PC-9 (cell line): ENCODE data around the gene TTC27. TPM values are rescaled to one million over a fixed set of nuclear protein-coding genes. Genes with fewer than 3 reads are reported as not detected.

Experiments
- BruUV-seq: library from RNA; stranded (reverse); fragments of 400-500 nt; replicated peaks from 2 replicates; lab custom pipeline; 2021; lab: Mats Ljungman, UMichigan
- CTCF ChIA-PET: fragments of 300-600 bp; sonication (Branson Sonifier 250); formaldehyde crosslinking; loops from one replicate; lab custom pipeline; 2022; ENCODE audit warnings: antibody characterized with exemption; lab: Charles Lee
- POLR2A ChIA-PET: fragments of 300-600 bp; sonication (Branson Sonifier 250); formaldehyde crosslinking; loops from one replicate; lab custom pipeline; 2022; ENCODE audit warnings: antibody characterized with exemption; ENCODE audit not compliant: unreplicated experiment; lab: Charles Lee
- DNase-seq, 2 experiments: peaks; one replicate each; pipeline versions ENCODE4 v3.0.0 to v3.0.0-alpha.2; 2015 to 2022; ENCODE audit warnings: mixed read lengths in 1 of 2
- H2AFZ ChIP-seq: fragments of 200-600 bp; sonication (generic); 2 replicates; pipeline ENCODE4 v1.8.1; 2017; ENCODE audit warnings: antibody characterized with exemption
- H3F3A ChIP-seq: fragments of 200-600 bp; sonication (generic); 2 replicates; pipeline ENCODE4 v1.8.1; 2017; ENCODE audit warnings: antibody characterized with exemption, mild to moderate bottlenecking, low read depth; ENCODE audit not compliant: insufficient read depth
- H3K27ac ChIP-seq: fragments of 200-600 bp; sonication (generic); 2 replicates; pipeline ENCODE4 v1.6.1; 2016; ENCODE audit warnings: mixed run types
- H3K27me3 ChIP-seq: fragments of 200-600 bp; sonication (generic); 2 replicates; pipeline ENCODE4 v1.6.1; 2016; ENCODE audit warnings: low read depth, mixed run types; ENCODE audit not compliant: insufficient read depth
- H3K36me3 ChIP-seq: fragments of 200-600 bp; sonication (generic); 2 replicates; pipeline ENCODE4 v1.6.1; 2016; ENCODE audit warnings: low read depth, mixed run types
- H3K4me1 ChIP-seq: fragments of 200-600 bp; sonication (generic); replicated peaks from 2 replicates; pipeline ENCODE4 v1.6.1; 2016; ENCODE audit warnings: mixed run types; ENCODE audit not compliant: insufficient read depth
- H3K4me2 ChIP-seq: fragments of 200-600 bp; sonication (generic); 2 replicates; pipeline ENCODE4 v1.6.1; 2017; ENCODE audit warnings: mixed run types
- H3K4me3 ChIP-seq: fragments of 200-600 bp; sonication (generic); 2 replicates; pipeline ENCODE4 v1.6.1; 2016; ENCODE audit warnings: mixed run types
- H3K79me2 ChIP-seq: fragments of 200-600 bp; sonication (generic); 2 replicates; pipeline ENCODE4 v1.6.1; 2017; ENCODE audit warnings: low read depth, mixed run types
- H3K9me2 ChIP-seq: fragments of 200-600 bp; sonication (generic); 2 replicates; pipeline ENCODE4 v1.8.1; 2017; ENCODE audit warnings: mild to moderate bottlenecking; ENCODE audit not compliant: insufficient read depth
- H3K9me3 ChIP-seq: fragments of 200-600 bp; sonication (generic); 2 replicates; pipeline ENCODE4 v1.8.1; 2016; ENCODE audit warnings: low read depth; ENCODE audit not compliant: insufficient read depth
- H4K20me1 ChIP-seq: fragments of 200-600 bp; sonication (generic); 2 replicates; pipeline ENCODE4 v1.8.1; 2017; ENCODE audit not compliant: insufficient read depth
- CTCF ChIP-seq: fragments of 200-600 bp; sonication (generic); conservative IDR thresholded peaks from 2 replicates; pipeline ENCODE4 v1.6.1; 2017; ENCODE audit warnings: mixed run types, antibody characterized with exemption, mild to moderate bottlenecking, moderate library complexity
- EZH2 ChIP-seq: fragments of 200-600 bp; sonication (generic); IDR thresholded peaks from 2 replicates; pipeline ENCODE4 v1.8.0; 2017; ENCODE audit warnings: antibody characterized with exemption, low read depth
- intact Hi-C: fragments of 100-400 bp; cut with micrococcal nuclease; formaldehyde crosslinking; loops from one replicate; pipeline ENCODE4 v1.10.0; 2022; ENCODE audit not compliant: unreplicated experiment
- total RNA-seq: library from RNA; stranded (reverse); gene quantifications from 2 replicates; pipeline ENCODE4 v1.2.3, GENCODE V29; 2021

Gene TTC27
- total RNA-seq, 1 experiment from 2014 or later: 12.8 TPM

- Histone ChIP-seq H3K4me2 (no peak overlapping the region), H3K27me3 (no peaks in the 10 kb centered on the region), H3K9me2 (no peaks in the 10 kb centered on the region), H4K20me1 (no peaks in the 10 kb centered on the region), H3F3A (no peaks in the 10 kb centered on the region), H2AFZ (no peak overlapping the region), H3K4me3 (no peak overlapping the region), H3K79me2 (no peaks in the 10 kb centered on the region), H3K4me1 (no peaks in the 10 kb centered on the region), H3K36me3 (no peaks in the 10 kb centered on the region), H3K27ac (no peak overlapping the region), H3K9me3 (no peaks in the 10 kb centered on the region)
- intact Hi-C loops: no loop called here
- POLR2A ChIA-PET: no interaction called here
- no peak for TF ChIP-seq CTCF
- CTCF ChIA-PET: no interaction called here
- no peak for DNase-seq
- no TSS peak for BruUV-seq
Observed at GRCh38 chr2:32836933-32837332, 209.1 kb downstream of the TTC27 start.

GRCh38 chr2:32838418-32838817 is 210.6 kb downstream of the TTC27 start:
- Histone ChIP-seq H3K4me1 (no peaks in the 10 kb centered on the region), H3K27me3 (no peaks in the 10 kb centered on the region), H3K27ac (no peak overlapping the region), H3K4me2 (no peak overlapping the region), H3K36me3 (no peaks in the 10 kb centered on the region), H4K20me1 (no peaks in the 10 kb centered on the region), H3K9me3 (no peaks in the 10 kb centered on the region), H3F3A (no peaks in the 10 kb centered on the region), H3K79me2 (no peaks in the 10 kb centered on the region), H2AFZ (no peak overlapping the region), H3K4me3 (no peak overlapping the region), H3K9me2 (no peaks in the 10 kb centered on the region)
- POLR2A ChIA-PET: no interaction called here
- intact Hi-C loops: no loop called here
- CTCF ChIA-PET: no interaction called here
- no peak for DNase-seq
- TF ChIP-seq EZH2: no peak
- no peak for TF ChIP-seq CTCF
- BruUV-seq: no TSS peak

GRCh38 chr2:32838949-32839348 is 211.1 kb downstream of the TTC27 start:
- Histone ChIP-seq H3K36me3 (no peaks in the 10 kb centered on the region), H3K9me2 (no peaks in the 10 kb centered on the region), H2AFZ (no peak overlapping the region), H3K27me3 (no peaks in the 10 kb centered on the region), H3K4me1 (no peaks in the 10 kb centered on the region), H3K4me3 (no peak overlapping the region), H3K27ac (no peak overlapping the region), H4K20me1 (no peaks in the 10 kb centered on the region), H3F3A (no peaks in the 10 kb centered on the region), H3K9me3 (no peaks in the 10 kb centered on the region), H3K4me2 (no peak overlapping the region), H3K79me2 (no peaks in the 10 kb centered on the region)
- no TSS peak for BruUV-seq
- DNase-seq: no peak
- no peak for TF ChIP-seq EZH2
- TF ChIP-seq CTCF: no peak
- intact Hi-C loops: no loop called here
- ChIA-PET CTCF (no interaction called here), POLR2A (no interaction called here)
